AG10803 (cell line): ENCODE measurements around the gene LRCOL1.

Experiments used
- DNase-seq: peaks from one replicate; pipeline ENCODE4 v3.0.0; 2010; ENCODE audit warnings: low read depth
- H3K4me3 ChIP-seq: 2 replicates; pipeline ENCODE4 v1.5.1; 2011; ENCODE audit warnings: mild to moderate bottlenecking, low read length, control low read depth
- TF ChIP-seq, protein P1 (sequence below): conservative IDR thresholded peaks from 2 replicates; pipeline ENCODE4 v1.5.1; 2011; ENCODE audit warnings: mild to moderate bottlenecking, low read length, control low read depth, inconsistent platforms

The LRCOL1 gene

DNA sequence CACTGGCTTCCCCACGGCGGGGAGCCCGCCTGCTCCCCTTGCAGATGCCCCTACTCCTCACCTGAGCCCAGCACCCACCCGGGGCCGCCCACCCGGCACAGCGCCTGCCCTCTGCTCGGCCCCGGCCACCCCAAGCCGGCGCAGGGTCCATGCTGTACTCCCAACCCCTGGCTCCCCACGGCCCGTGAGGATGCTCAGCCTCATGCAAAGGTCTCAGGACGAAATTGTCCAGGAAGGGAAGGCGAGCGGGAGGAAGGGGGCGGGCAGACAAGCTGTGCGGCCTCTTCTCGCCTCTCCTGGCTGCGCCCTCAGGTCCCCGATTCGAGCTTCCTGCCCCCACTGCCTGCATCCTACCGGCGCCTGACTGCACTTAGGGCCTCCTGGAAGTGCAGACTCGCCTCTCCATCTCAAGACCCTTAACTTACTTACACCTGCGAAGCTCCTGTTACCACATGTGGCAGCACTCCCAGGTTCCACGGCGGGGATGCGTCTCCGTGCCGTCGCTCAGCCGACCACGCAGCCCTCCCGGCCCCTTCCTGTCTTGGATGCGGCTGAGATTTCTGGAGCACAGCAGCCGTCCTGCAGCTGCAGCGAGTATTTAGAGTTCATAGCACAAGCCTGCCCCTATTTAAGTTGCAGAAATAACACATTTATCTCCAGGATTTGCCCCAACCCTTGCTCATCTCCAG lies 18.0 kb downstream of the LRCOL1 start:
- no peak overlapping the region for H3K4me3 ChIP-seq
- TF ChIP-seq, protein P1, sequence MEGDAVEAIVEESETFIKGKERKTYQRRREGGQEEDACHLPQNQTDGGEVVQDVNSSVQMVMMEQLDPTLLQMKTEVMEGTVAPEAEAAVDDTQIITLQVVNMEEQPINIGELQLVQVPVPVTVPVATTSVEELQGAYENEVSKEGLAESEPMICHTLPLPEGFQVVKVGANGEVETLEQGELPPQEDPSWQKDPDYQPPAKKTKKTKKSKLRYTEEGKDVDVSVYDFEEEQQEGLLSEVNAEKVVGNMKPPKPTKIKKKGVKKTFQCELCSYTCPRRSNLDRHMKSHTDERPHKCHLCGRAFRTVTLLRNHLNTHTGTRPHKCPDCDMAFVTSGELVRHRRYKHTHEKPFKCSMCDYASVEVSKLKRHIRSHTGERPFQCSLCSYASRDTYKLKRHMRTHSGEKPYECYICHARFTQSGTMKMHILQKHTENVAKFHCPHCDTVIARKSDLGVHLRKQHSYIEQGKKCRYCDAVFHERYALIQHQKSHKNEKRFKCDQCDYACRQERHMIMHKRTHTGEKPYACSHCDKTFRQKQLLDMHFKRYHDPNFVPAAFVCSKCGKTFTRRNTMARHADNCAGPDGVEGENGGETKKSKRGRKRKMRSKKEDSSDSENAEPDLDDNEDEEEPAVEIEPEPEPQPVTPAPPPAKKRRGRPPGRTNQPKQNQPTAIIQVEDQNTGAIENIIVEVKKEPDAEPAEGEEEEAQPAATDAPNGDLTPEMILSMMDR: no peak
- DNase-seq: no peak

DNA sequence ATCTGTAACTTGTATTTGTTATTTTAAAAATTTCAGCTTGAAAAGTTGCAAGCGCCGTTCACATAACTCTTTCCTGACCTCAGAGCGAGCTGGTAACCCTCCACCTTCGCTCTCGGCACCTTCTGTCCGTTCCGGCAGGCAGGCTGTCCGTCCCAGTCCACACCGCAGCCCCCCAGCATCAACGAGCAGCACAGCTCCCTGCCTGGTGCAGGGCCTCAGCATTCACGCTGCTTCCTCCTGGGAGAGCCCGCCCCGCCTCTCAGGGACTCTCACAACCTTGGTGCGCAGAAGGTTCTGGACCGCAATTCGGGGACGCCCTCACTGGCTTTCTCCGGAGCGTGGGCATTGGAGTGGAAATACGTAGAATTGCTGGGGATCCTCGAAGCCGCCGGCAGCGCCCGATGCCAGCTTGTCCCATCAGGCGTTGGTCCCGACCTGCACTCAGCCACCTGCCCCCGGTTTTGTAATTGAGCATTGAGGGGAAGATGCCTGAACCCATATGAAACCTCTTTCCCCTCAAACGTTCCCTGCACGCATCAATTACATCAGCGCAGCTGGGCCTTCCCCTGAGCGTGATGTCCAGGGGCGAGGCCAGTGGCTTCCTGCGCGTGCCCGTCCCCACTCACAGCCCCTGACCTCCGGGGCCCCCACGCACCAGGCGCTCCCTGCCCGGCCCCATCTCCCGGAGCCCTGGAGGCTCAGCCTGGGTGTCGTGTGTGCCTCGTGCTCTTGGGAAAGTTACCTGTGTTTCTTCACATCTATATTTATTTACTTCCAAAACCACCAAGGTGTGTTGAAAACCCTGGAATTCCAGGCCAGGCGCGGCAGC lies 19.1 kb downstream of the LRCOL1 start:
- H3K4me3 ChIP-seq: no peak overlapping the region
- TF ChIP-seq, protein P1: no peak
- DNase-seq: no peak

DNA sequence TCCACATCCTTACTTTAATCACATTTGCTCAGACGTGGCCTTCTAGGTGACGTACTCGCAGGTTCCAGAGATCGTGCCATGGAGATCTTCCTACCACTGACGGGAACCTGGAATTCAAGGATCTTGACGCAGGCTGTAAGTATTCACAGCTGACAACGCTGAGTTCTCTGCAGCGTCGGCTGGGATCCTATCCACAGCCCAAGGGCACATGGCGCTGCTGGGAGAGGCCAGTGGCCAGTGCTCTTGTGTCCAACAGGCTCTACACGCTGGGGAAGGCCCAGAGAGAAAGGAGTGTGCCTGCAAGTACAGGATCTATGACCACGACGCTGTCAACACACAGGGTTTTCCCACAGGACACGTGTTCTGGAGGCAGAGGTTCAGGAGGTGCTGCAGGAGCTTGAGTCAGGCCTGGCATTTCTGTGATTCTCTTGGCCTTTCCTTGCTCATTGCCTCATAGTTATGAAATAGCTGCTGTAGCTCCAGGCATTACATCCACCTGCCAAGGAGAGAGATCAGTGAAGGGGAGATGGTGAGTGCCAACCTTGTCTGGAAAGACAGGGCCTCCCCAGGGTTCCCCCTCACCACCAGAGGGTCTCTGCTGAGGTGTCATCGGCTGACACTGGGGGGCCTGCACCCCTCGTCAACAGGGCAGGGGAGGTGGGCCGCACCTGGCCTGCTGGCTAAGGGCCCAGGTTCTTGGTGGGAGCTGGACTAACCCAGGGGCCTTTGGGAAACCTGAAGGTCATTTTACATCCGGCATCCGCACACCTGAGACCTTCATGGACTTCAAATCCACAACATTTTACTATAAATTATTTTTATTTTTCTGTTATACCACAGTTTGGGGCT lies 21.3 kb downstream of the LRCOL1 start:
- no peak for DNase-seq
- no peak overlapping the region for H3K4me3 ChIP-seq

DNA sequence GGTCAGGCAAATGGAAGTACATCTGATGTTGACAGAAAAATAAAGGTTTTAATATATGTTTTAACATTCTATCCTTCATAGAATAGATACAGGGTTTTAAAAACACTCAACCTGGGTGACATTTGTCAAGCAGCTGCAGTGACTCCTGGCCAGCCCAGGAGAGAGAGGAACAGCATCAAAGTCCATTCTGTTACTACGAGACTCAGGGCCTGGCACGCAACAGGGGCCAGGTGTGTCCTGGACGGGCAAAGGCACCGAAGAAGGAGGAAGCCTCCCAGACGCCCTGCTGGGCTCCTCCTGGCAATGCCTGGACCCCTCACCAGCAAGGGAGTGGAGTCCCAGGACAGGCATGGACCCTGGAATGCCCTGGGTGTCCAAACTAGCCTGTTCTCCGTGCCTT lies 22.1 kb downstream of the LRCOL1 start:
- no peak for DNase-seq
- TF ChIP-seq, protein P1: no peak
- H3K4me3 ChIP-seq: no peak overlapping the region

More for the DNA sequence above, 21.3 kb downstream of the LRCOL1 start:
- TF ChIP-seq, protein P1: no peak

DNA sequence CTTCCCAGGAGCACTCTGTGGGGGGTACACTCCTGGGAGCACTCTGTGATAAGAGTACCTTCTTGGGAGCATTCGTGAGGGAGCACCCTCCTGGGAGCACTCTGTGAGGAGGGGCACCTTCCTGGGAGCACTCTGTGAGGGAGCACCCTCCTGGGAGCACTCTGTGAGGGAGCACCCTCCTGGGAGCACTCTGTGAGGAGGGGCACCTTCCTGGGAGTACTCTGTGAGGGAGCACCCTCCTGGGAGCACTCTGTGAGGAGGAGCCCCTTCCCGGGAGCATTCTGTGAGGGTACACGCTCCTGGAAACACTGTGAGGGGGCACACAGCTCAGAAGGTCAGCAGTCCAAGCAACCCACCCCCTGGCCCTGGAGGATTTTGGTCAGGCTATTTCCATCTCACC lies 22.6 kb downstream of the LRCOL1 start:
- TF ChIP-seq, protein P1: no peak

DNA sequence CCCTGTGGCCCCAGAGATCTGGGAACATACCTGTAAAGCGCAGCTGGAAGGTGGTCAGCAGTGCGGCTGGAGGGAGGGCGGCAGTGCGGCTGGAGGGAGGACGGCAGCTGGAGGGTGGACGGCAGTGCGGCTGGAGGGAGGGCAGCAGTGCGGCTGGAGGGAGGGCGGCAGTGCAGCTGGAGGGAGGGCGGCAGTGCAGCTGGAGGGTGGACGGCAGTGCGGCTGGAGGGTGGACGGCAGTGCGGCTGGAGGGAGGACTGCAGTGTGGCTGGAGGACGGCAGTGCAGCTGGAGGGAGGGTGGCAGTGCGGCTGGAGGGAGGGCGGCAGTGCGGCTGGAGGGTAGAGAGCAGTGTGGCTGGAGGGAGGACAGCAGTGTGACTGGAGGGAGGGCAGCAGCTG lies 23.5 kb downstream of the LRCOL1 start:
- TF ChIP-seq, protein P1: no peak
- no peak overlapping the region for H3K4me3 ChIP-seq

More for the DNA sequence above, 22.6 kb downstream of the LRCOL1 start:
- no peak overlapping the region for H3K4me3 ChIP-seq
- no peak for DNase-seq

More for the DNA sequence above, 23.5 kb downstream of the LRCOL1 start:
- no peak for DNase-seq
